PFSK-1 (cell line): Measurements from ENCODE around the gene TPGS2.

ENCODE experiments used
- FOXP2 ChIP-seq: optimal IDR thresholded peaks from 2 replicates; pipeline ENCODE3; 2011; ENCODE audit warnings: borderline replicate concordance, control low read depth, inconsistent platforms; ENCODE audit not compliant: insufficient read depth; ENCODE audit errors: extremely low read length, extremely low read depth
- POLR2AphosphoS5 ChIP-seq: IDR thresholded peaks from 2 replicates; pipeline ENCODE4 v1.6.1; 2012; ENCODE audit warnings: low read depth, mild to moderate bottlenecking, control low read depth, low read length, moderate library complexity
- REST ChIP-seq, 2 experiments: IDR thresholded peaks; 2 replicates each; pipeline versions ENCODE4 v1.6.1 to v1.8.0; 2011 to 2012; ENCODE audit warnings: low read depth in 2 of 2, low read length in 2 of 2, control low read depth in 1 of 2, inconsistent platforms in 1 of 2, mild to moderate bottlenecking in 1 of 2, moderate library complexity in 1 of 2; ENCODE audit not compliant: insufficient read depth in 1 of 2
- SIN3A ChIP-seq: IDR thresholded peaks from 2 replicates; pipeline ENCODE4 v1.6.1; 2012; ENCODE audit warnings: mild to moderate bottlenecking, low read length, moderate library complexity, borderline replicate concordance; ENCODE audit not compliant: insufficient read depth
- TAF1 ChIP-seq: IDR thresholded peaks from 2 replicates; pipeline ENCODE4 v1.6.1; 2012; ENCODE audit warnings: low read length, control low read depth, borderline replicate concordance; ENCODE audit not compliant: insufficient read depth

The TPGS2 gene

GRCh38 chr18:36752929-36753865, 75.6 kb downstream of the TPGS2 start:
- TF ChIP-seq SIN3A (no peak), REST (IDR thresholded peaks at IDR 0.05; ENCODE audit: insufficient read depth in 1 of 2, low read depth in 2 of 2, low read length in 2 of 2) (no peak), TAF1 (no peak), POLR2AphosphoS5 (no peak), FOXP2 (no peak)

- TF ChIP-seq POLR2AphosphoS5, result no peak
- TF ChIP-seq SIN3A, result no peak
- TF ChIP-seq REST (IDR thresholded peaks at IDR 0.05; ENCODE audit: insufficient read depth in 1 of 2, low read depth in 2 of 2, low read length in 2 of 2), result no peak
- no peak for TF ChIP-seq FOXP2
- TF ChIP-seq TAF1, result no peak
Measured at GRCh38 chr18:36745219-36745975, 83.4 kb downstream of the TPGS2 start.

GRCh38 chr18:36744261-36744876, 84.4 kb downstream of the TPGS2 start:
- TF ChIP-seq POLR2AphosphoS5, result no peak
- no peak for TF ChIP-seq SIN3A
- no peak for TF ChIP-seq TAF1
- no peak for TF ChIP-seq REST (IDR thresholded peaks at IDR 0.05; ENCODE audit: insufficient read depth in 1 of 2, low read depth in 2 of 2, low read length in 2 of 2)
- TF ChIP-seq FOXP2, result no peak
